Measurements from ENCODE around the gene ZNF576. TPM values are rescaled to one million over a fixed set of nuclear protein-coding genes. Genes with fewer than 3 reads are reported as not detected.
"Not testable (repeated sequence)": the region's sequence is repeated elsewhere in the genome, so short reads cannot be mapped to it uniquely, and the experiment has no call there.

Gene ZNF576
- polyA plus RNA-seq, 1 experiment, result 14.8 TPM

GRCh38 chr19:43595605-43595998 lies 793 bp upstream of the ZNF576 start:
- DNase-seq (ENCODE audit: low read depth), result no peak
- ChIA-PET CTCF (interaction anchor here (1.0 to 4.9 kb wide), 13 partner anchors 11 to 216 kb away, joined by 3 to 43 read pairs (median 7); partner anchors contain the start of genes ETHE1, PLAUR and ZNF575), POLR2A (interaction anchor here (0.7 kb wide), 1 partner anchor 67 kb away, joined by 3 read pairs; no protein-coding TSS in a partner anchor)
- TF ChIP-seq, protein P1, sequence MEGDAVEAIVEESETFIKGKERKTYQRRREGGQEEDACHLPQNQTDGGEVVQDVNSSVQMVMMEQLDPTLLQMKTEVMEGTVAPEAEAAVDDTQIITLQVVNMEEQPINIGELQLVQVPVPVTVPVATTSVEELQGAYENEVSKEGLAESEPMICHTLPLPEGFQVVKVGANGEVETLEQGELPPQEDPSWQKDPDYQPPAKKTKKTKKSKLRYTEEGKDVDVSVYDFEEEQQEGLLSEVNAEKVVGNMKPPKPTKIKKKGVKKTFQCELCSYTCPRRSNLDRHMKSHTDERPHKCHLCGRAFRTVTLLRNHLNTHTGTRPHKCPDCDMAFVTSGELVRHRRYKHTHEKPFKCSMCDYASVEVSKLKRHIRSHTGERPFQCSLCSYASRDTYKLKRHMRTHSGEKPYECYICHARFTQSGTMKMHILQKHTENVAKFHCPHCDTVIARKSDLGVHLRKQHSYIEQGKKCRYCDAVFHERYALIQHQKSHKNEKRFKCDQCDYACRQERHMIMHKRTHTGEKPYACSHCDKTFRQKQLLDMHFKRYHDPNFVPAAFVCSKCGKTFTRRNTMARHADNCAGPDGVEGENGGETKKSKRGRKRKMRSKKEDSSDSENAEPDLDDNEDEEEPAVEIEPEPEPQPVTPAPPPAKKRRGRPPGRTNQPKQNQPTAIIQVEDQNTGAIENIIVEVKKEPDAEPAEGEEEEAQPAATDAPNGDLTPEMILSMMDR (IDR thresholded peaks at IDR 0.05; ENCODE audit: insufficient read depth, low read depth, low read length), result no peak
- H3K27me3 ChIP-seq (ENCODE audit: control insufficient read depth, insufficient read depth, low read length), result no peaks in the 10 kb centered on the region
- peaks cover 19% of the 10 kb centered on the region for H3K36me3 ChIP-seq (ENCODE audit: control insufficient read depth, insufficient read depth, low read length)
- peak overlapping the region; percentile 64 for H3K4me3 ChIP-seq (ENCODE audit: low read depth, low read length)

DNA sequence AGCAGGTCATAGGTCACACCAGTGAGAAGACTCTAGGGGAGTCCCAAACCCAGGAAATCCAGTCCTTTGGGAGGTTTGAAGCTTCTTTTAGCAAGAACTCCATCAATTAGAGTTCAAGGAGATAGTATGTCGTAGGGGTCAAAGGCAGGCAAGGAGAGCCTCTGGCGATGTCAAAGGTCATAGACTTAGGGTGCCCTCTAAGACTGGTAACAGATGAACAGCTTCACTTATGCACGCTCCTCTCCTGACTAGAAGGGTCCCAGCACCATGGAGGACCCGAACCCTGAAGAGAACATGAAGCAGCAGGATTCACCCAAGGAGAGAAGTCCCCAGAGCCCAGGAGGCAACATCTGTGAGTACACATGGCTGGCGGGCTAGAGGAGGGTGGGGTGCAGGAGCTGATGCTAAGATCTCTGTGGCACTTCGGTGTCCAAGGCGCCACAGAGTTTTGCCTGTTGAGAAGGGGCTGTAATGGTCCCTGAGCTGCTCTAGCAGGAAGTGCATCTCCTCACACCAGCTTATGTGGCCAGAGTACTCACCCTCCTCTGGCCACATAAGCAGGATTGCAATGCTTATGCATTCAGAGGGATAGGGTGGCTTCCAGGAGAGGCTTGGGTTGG lies 557 bp downstream of the ZNF576 start:
- Histone ChIP-seq H3K36me3 (ENCODE audit: control insufficient read depth, insufficient read depth, low read length) (peaks cover 14% of the 10 kb centered on the region), H3K27me3 (ENCODE audit: control insufficient read depth, insufficient read depth, low read length) (no peaks in the 10 kb centered on the region), H3K4me3 (ENCODE audit: low read depth, low read length) (peak overlapping the region; percentile 61)
- TF ChIP-seq, protein P1 (IDR thresholded peaks at IDR 0.05; ENCODE audit: insufficient read depth, low read depth, low read length), result no peak
- DNase-seq (ENCODE audit: low read depth), result no peak
- POLR2A ChIA-PET, result no interaction called here
- CTCF ChIA-PET, result interaction anchor here (0.6 to 4.9 kb wide), 6 partner anchors 23 to 150 kb away, joined by 3 to 43 read pairs (median 4); partner anchors contain the start of gene ZNF575

DNA sequence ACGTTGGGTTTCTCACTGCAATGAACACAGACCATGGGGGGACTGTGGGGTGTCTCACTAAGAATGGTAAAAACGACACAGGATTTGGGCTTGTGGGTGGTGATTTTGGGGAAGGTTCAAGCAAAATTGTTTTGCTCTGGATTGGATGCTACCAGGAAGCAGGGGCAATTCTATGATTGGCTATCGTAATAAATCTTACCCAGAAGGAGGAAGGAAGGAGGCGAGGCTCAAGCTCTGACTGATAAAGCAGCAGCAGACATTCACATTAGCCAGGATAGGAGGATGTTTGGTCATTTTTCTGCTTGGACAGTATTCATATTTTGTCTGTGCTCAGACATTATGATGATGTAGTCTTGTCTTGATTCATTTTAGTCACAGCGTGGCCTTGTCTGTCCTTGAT lies 1.5 kb downstream of the ZNF576 start:
- TF ChIP-seq, protein P1 (IDR thresholded peaks at IDR 0.05; ENCODE audit: insufficient read depth, low read depth, low read length), result no peak
- H3K36me3 ChIP-seq (ENCODE audit: control insufficient read depth, insufficient read depth, low read length), result peaks cover 13% of the 10 kb centered on the region
- POLR2A ChIA-PET, result no interaction called here
- no peak overlapping the region for H3K4me3 ChIP-seq (ENCODE audit: low read depth, low read length)
- no peaks in the 10 kb centered on the region for H3K27me3 ChIP-seq (ENCODE audit: control insufficient read depth, insufficient read depth, low read length)
- CTCF ChIA-PET, result interaction anchor here (4.9 kb wide), 1 partner anchor 43 kb away, joined by 36 read pairs; no protein-coding TSS in a partner anchor
- DNase-seq (ENCODE audit: low read depth), result no peak

DNA sequence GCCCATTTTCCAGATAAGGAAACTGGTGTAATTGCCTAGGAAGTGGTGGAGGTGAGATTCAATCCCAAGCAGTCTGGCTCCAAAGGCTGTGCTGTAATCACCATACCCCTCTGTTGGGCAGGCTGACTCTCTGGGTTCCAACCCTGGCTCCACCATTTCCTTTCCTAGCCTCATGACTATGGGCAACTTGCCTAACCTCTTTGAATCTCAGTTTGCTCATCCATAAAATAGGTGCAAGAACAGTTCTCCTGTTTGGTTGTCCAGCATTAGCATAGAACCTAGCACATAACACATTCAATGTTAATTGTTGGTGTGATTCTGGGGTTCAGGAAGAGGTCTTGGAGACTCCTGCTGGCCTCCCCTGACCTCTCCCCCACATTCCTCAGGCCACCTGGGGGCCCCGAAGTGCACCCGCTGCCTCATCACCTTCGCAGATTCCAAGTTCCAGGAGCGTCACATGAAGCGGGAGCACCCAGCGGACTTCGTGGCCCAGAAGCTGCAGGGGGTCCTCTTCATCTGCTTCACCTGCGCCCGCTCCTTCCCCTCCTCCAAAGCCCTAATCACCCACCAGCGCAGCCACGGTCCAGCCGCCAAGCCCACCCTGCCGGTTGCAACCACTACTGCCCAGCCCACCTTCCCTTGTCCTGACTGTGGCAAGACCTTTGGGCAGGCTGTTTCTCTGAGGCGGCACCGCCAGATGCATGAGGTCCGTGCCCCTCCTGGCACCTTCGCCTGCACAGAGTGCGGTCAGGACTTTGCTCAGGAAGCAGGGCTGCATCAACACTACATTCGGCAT lies 2.2 kb downstream of the ZNF576 start:
- ChIA-PET CTCF (no interaction called here), POLR2A (no interaction called here)
- no peaks in the 10 kb centered on the region for H3K27me3 ChIP-seq (ENCODE audit: control insufficient read depth, insufficient read depth, low read length)
- peaks cover 7% of the 10 kb centered on the region for H3K36me3 ChIP-seq (ENCODE audit: control insufficient read depth, insufficient read depth, low read length)
- H3K4me3 ChIP-seq (ENCODE audit: low read depth, low read length), result no peak overlapping the region
- TF ChIP-seq, protein P1 (IDR thresholded peaks at IDR 0.05; ENCODE audit: insufficient read depth, low read depth, low read length), result no peak
- no peak for DNase-seq (ENCODE audit: low read depth)

- H3K27me3 ChIP-seq (ENCODE audit: control insufficient read depth, insufficient read depth, low read length), result no peaks in the 10 kb centered on the region
- H3K4me3 ChIP-seq (ENCODE audit: low read depth, low read length), result no peak overlapping the region
- TF ChIP-seq, protein P1 (IDR thresholded peaks at IDR 0.05; ENCODE audit: insufficient read depth, low read depth, low read length), result no peak
- POLR2A ChIA-PET, result no interaction called here
- no peak for DNase-seq (ENCODE audit: low read depth)
- CTCF ChIA-PET, result interaction anchor here (1.2 kb wide), 1 partner anchor 53 kb away, joined by 3 read pairs; no protein-coding TSS in a partner anchor
- peaks cover 7% of the 10 kb centered on the region for H3K36me3 ChIP-seq (ENCODE audit: control insufficient read depth, insufficient read depth, low read length)
These were observed 3.4 kb downstream of the ZNF576 start for GRCh38 chr19:43599635-43600295.

DNA sequence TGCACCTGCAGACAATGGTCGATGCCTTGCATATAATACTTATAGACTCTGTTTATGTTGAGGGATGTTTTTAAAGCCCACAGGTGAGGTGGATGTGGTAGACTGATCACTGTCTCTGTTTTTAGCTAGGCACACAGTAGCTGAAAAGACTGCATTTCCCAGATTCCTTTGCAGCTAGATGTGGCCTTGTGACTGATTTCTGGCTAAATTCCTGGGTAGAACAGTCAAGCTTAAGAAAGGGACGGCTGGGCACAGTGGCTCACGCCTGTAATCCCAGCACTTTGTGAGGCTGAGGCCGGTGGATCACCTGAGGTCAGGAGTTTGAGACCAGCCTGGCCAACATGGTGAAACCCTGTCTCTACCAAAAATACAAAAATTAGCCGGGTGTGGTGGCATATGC lies 3.9 kb downstream of the ZNF576 start:
- H3K36me3 ChIP-seq (ENCODE audit: control insufficient read depth, insufficient read depth, low read length); POLR2A ChIA-PET; DNase-seq (ENCODE audit: low read depth); H3K4me3 ChIP-seq (ENCODE audit: low read depth, low read length); H3K27me3 ChIP-seq (ENCODE audit: control insufficient read depth, insufficient read depth, low read length): not testable (repeated sequence)
- CTCF ChIA-PET, result interaction anchor here (1.2 kb wide), 1 partner anchor 53 kb away, joined by 3 read pairs; no protein-coding TSS in a partner anchor

All from BJ (cell line).